ENCODE data around the gene GRK5. TPM values are rescaled to one million over a fixed set of nuclear protein-coding genes. Genes with fewer than 3 reads are reported as not detected.

GRK5 gene
- total RNA-seq, 1 experiment from 2014 or later, result 2.3 TPM

- no peak for TF ChIP-seq CDX4 (CRISPR knock-in tag; IDR thresholded peaks at IDR 0.05; ENCODE audit: borderline replicate concordance)
- TF ChIP-seq OVOL2 (CRISPR knock-in tag; IDR thresholded peaks at IDR 0.05; ENCODE audit: borderline replicate concordance), result no peak
- TF ChIP-seq NR3C1 (CRISPR knock-in tag; conservative IDR thresholded peaks at IDR 0.05; ENCODE audit: low read depth), result no peak
- no peak for TF ChIP-seq AR (CRISPR knock-in tag; IDR thresholded peaks at IDR 0.05)
- no peak for TF ChIP-seq NFYB (CRISPR knock-in tag; conservative IDR thresholded peaks at IDR 0.05; ENCODE audit: low read depth)
- no peak for TF ChIP-seq RELA (CRISPR knock-in tag; IDR thresholded peaks at IDR 0.05; ENCODE audit: borderline replicate concordance)
- TF ChIP-seq ZNF396 (CRISPR knock-in tag; IDR thresholded peaks at IDR 0.05; ENCODE audit: borderline replicate concordance), result no peak
These were observed 137.0 kb downstream of the GRK5 start (continued) for GRCh38 chr10:119344381-119344780.

GRCh38 chr10:119346095-119346832 lies 138.9 kb downstream of the GRK5 start:
- no peak for TF ChIP-seq FOXJ3 (CRISPR knock-in tag; IDR thresholded peaks at IDR 0.05; ENCODE audit: borderline replicate concordance)
- H3K27ac Mint-ChIP-seq, result no peak overlapping the region
- ATAC-seq, result no peak
- H3K4me1 Mint-ChIP-seq, result peaks cover 7% of the 10 kb centered on the region
- peaks cover 7% of the 10 kb centered on the region for H3K9me3 Mint-ChIP-seq
- DNase-seq (ENCODE audit: low spot score), result no peak
- H3K4me3 Mint-ChIP-seq, result no peak overlapping the region
- CTCF ChIA-PET, result interaction anchor here (1.2 to 1.4 kb wide), 3 partner anchors 38 to 147 kb away, joined by 3 to 5 read pairs (median 4); partner anchors contain the start of gene GRK5
- H3K36me3 Mint-ChIP-seq, result peaks cover 6% of the 10 kb centered on the region; the same call in 1 of the 2 replicates
- peaks cover 2% of the 10 kb centered on the region; the same call in 1 of the 2 replicates for H3K27me3 Mint-ChIP-seq (ENCODE audit: low read depth)
- POLR2A ChIA-PET, result no interaction called here

- Mint-ChIP-seq H3K4me3 (no peak overlapping the region), H3K36me3 (peaks cover 12% of the 10 kb centered on the region), H3K27ac (no peak overlapping the region; the same call in 1 of the 2 replicates), H3K9me3 (peaks cover 18% of the 10 kb centered on the region), H3K4me1 (peaks cover 7% of the 10 kb centered on the region), H3K27me3 (ENCODE audit: low read depth) (peaks cover 2% of the 10 kb centered on the region; the same call in 1 of the 2 replicates)
- no peak for TF ChIP-seq MYBL2 (CRISPR knock-in tag; IDR thresholded peaks at IDR 0.05)
- no peak for DNase-seq (ENCODE audit: low spot score)
- ATAC-seq, result no peak
- ChIA-PET CTCF (interaction anchor here (1.2 kb wide), 1 partner anchor 140 kb away, joined by 5 read pairs; the partner anchor contains the start of gene GRK5), POLR2A (no interaction called here)
These were observed 140.0 kb downstream of the GRK5 start for GRCh38 chr10:119347181-119347974.

GRCh38 chr10:119348106-119348505 lies 140.7 kb downstream of the GRK5 start:
- POLR2A ChIA-PET, result no interaction called here
- peaks cover 7% of the 10 kb centered on the region for H3K4me1 Mint-ChIP-seq
- CTCF ChIA-PET, result no interaction called here
- TF ChIP-seq ESRRA (CRISPR knock-in tag; IDR thresholded peaks at IDR 0.05; ENCODE audit: borderline replicate concordance), result no peak
- no peak for TF ChIP-seq CDX4 (CRISPR knock-in tag; IDR thresholded peaks at IDR 0.05; ENCODE audit: borderline replicate concordance)
- no peak for TF ChIP-seq CTCF (IDR thresholded peaks at IDR 0.05)
- TF ChIP-seq ZNF423 (CRISPR knock-in tag; IDR thresholded peaks at IDR 0.05), result no peak
- no peak for TF ChIP-seq FOXK1 (CRISPR knock-in tag; IDR thresholded peaks at IDR 0.05)
- no peak for TF ChIP-seq HMGXB4 (CRISPR knock-in tag; IDR thresholded peaks at IDR 0.05)
- TF ChIP-seq E2F1 (CRISPR knock-in tag; IDR thresholded peaks at IDR 0.05), result no peak
- TF ChIP-seq ZNF396 (CRISPR knock-in tag; IDR thresholded peaks at IDR 0.05; ENCODE audit: borderline replicate concordance), result no peak
- no peak for TF ChIP-seq NFATC4 (CRISPR knock-in tag; IDR thresholded peaks at IDR 0.05)

More at GRCh38 chr10:119348106-119348505, 140.7 kb downstream of the GRK5 start:
- peaks cover 26% of the 10 kb centered on the region for H3K9me3 Mint-ChIP-seq
- H3K36me3 Mint-ChIP-seq, result peaks cover 15% of the 10 kb centered on the region
- ATAC-seq (no peak), DNase-seq (ENCODE audit: low spot score) (no peak)
- H3K27ac Mint-ChIP-seq, result no peak overlapping the region
- no peak overlapping the region for H3K4me3 Mint-ChIP-seq
- peaks cover 2% of the 10 kb centered on the region; the same call in 1 of the 2 replicates for H3K27me3 Mint-ChIP-seq (ENCODE audit: low read depth)
